Cardiac fibroblast (primary cell): Measurements from ENCODE around the gene NKAP.

Experiments
- DNase-seq, 2 donors: peaks; one replicate each; pipeline versions ENCODE4 v3.0.0 to v3.0.0-alpha.2; 2010; ENCODE audit warnings: low read depth in 2 of 2
- H3K4me3 ChIP-seq, 2 donors: replicated peaks in 1 of 2; 1 replicate in 1 of 2; 2 replicates in 1 of 2; pipeline ENCODE4 v1.5.1; 2011; ENCODE audit warnings: low read depth in 2 of 2, low read length in 2 of 2, mild to moderate bottlenecking in 2 of 2, moderate library complexity in 1 of 2
- TF ChIP-seq, protein P1 (sequence below): IDR thresholded peaks from one replicate; pipeline ENCODE4 v1.5.1; 2011; ENCODE audit warnings: low read depth, mild to moderate bottlenecking, low read length, inconsistent platforms

NKAP gene

GRCh38 chrX:119887721-119888425 lies 55.7 kb downstream of the NKAP start:
- DNase-seq = peak; percentile 46 to 56
- TF ChIP-seq, protein P1, sequence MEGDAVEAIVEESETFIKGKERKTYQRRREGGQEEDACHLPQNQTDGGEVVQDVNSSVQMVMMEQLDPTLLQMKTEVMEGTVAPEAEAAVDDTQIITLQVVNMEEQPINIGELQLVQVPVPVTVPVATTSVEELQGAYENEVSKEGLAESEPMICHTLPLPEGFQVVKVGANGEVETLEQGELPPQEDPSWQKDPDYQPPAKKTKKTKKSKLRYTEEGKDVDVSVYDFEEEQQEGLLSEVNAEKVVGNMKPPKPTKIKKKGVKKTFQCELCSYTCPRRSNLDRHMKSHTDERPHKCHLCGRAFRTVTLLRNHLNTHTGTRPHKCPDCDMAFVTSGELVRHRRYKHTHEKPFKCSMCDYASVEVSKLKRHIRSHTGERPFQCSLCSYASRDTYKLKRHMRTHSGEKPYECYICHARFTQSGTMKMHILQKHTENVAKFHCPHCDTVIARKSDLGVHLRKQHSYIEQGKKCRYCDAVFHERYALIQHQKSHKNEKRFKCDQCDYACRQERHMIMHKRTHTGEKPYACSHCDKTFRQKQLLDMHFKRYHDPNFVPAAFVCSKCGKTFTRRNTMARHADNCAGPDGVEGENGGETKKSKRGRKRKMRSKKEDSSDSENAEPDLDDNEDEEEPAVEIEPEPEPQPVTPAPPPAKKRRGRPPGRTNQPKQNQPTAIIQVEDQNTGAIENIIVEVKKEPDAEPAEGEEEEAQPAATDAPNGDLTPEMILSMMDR = peak; percentile 69
- H3K4me3 ChIP-seq = peak overlapping the region; percentile 33 to 38

DNA sequence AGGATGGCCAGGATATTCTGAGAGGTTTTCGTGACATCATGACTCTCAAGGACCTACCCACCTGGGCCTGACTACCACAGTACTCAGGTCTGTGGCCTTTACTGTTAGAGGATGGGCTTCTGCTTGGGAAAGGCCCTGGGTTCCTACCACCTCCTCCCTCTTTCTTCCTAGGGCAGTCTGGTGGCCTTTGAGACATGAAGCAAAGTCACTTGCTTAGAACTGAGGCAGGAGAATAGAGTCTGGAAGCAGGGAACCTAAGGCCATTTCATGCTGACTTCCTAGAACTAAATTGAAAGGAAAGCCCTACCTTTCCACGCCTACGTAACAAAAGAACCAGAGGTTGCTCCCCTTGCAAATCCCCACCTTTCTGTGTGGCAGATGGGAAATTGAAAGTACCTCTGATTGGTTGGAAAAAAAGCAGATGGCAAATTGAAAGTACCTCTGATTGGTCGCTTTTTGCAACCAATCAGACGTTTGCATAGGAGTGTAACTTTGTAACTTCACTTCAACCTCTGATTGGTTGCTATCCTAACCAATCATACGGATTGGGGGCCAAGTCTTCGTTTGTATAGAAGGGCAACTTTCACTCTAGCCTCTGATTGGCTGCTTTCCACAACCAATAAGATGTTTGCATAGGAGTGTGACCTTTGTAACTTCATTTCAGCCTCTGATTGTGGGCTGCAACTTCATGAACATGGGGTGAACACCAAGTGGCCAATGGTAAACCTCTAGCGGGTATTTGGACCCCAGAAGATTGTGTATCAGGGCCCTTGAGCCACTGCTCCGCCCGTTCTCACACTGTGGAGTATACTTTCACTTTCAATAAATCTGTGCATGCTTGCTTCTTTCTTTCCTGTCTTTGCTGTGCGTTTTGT lies 57.8 kb downstream of the NKAP start:
- H3K4me3 ChIP-seq = no peak overlapping the region
- TF ChIP-seq, protein P1 = no peak
- peak; percentile 22 to 35 for DNase-seq

- peak; percentile 63 to 68 for DNase-seq
- no peak overlapping the region for H3K4me3 ChIP-seq
- TF ChIP-seq, protein P1 = peak; percentile 74
These were observed 62.8 kb downstream of the NKAP start for GRCh38 chrX:119880552-119881437.

- H3K4me3 ChIP-seq = no peak overlapping the region
- TF ChIP-seq, protein P1 = no peak
- peak in 1 of 2 donors; percentile 28 for DNase-seq
These were observed 63.5 kb downstream of the NKAP start for GRCh38 chrX:119880076-119880475.

GRCh38 chrX:119878740-119879139 lies 64.8 kb downstream of the NKAP start:
- no peak for DNase-seq
- TF ChIP-seq, protein P1 = no peak
- H3K4me3 ChIP-seq = no peak overlapping the region
